PFSK-1 (cell line): Measurements from ENCODE around the gene TTC6.

ENCODE experiments used
- FOXP2 ChIP-seq: optimal IDR thresholded peaks from 2 replicates; pipeline ENCODE3; 2011; ENCODE audit warnings: borderline replicate concordance, control low read depth, inconsistent platforms; ENCODE audit not compliant: insufficient read depth; ENCODE audit errors: extremely low read length, extremely low read depth
- POLR2AphosphoS5 ChIP-seq: IDR thresholded peaks from 2 replicates; pipeline ENCODE4 v1.6.1; 2012; ENCODE audit warnings: low read depth, mild to moderate bottlenecking, control low read depth, low read length, moderate library complexity
- REST ChIP-seq, 2 experiments: IDR thresholded peaks; 2 replicates each; pipeline versions ENCODE4 v1.6.1 to v1.8.0; 2011 to 2012; ENCODE audit warnings: low read depth in 2 of 2, low read length in 2 of 2, control low read depth in 1 of 2, inconsistent platforms in 1 of 2, mild to moderate bottlenecking in 1 of 2, moderate library complexity in 1 of 2; ENCODE audit not compliant: insufficient read depth in 1 of 2
- SIN3A ChIP-seq: IDR thresholded peaks from 2 replicates; pipeline ENCODE4 v1.6.1; 2012; ENCODE audit warnings: mild to moderate bottlenecking, low read length, moderate library complexity, borderline replicate concordance; ENCODE audit not compliant: insufficient read depth
- TAF1 ChIP-seq: IDR thresholded peaks from 2 replicates; pipeline ENCODE4 v1.6.1; 2012; ENCODE audit warnings: low read length, control low read depth, borderline replicate concordance; ENCODE audit not compliant: insufficient read depth

The TTC6 gene

GRCh38 chr14:37599507-37600368 is 4.3 kb downstream of the TTC6 start:
- TF ChIP-seq REST (IDR thresholded peaks at IDR 0.05; ENCODE audit: insufficient read depth in 1 of 2, low read depth in 2 of 2, low read length in 2 of 2) (no peak), TAF1 (no peak), POLR2AphosphoS5 (no peak), FOXP2 (no peak), SIN3A (no peak)

DNA sequence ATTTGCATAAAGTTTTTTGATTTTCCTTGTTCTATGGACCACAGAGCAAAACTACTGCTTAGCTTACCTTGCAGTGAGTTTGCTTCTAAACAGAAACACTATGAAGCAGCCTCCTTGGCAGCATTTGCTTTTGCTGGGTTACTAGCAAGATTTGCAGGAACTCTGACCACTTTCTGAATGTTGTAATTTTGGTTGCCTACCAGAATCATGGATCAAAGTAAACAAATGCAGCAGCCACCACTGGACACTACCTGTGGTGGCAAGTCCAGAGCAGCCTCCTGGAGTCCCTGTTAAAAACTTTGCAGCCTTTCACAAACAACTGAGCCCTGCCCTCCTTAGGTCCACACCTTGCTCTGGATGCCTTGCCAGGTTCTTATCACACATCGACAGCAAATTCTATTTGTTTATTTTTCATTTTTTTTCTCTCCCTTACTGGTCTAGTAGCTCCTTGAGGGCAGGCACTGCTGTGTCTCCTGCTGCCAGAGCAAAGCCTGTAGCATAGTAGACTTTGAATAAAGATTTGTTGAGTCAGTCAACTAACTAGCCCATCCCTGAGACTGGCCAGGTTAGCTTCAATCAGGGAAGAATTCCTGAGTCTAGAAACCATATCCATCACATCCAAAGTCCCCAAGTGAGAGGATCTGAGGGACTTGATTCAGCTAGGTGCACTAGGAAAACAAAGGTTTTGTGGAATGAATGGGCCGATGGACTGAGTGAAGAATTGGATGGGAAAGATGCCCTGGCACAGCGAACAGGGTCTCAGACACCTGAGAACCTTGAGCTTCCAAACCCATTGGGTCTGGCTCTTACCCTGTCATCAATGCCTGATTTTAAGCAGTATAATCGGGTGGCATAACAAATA is 5.7 kb downstream of the TTC6 start:
- TF ChIP-seq REST (IDR thresholded peaks at IDR 0.05; ENCODE audit: insufficient read depth in 1 of 2, low read depth in 2 of 2, low read length in 2 of 2) (no peak), POLR2AphosphoS5 (no peak), TAF1 (no peak), FOXP2 (no peak), SIN3A (no peak)

DNA sequence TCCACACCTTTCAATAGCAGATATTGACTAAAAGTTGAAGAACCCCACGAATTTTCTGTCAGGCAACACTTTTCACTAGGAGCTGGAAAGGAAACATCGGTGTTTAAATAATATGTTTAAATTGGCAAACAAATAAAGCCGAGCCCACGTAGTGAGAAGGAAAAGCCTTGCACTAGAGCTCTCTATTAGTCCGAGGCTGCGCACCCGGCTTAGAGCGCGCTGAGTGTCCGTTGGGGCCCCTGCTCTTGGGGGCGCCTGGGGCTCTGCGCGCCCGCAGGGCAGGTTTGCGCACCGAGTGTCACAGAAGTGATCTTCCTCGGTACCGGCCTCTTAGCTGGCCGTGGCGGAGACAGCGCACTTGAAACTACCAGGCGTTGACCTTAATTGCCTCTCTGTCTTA is 6.4 kb downstream of the TTC6 start:
- no peak for TF ChIP-seq FOXP2
- no peak for TF ChIP-seq POLR2AphosphoS5
- TF ChIP-seq SIN3A: no peak
- TF ChIP-seq REST (IDR thresholded peaks at IDR 0.05; ENCODE audit: insufficient read depth in 1 of 2, low read depth in 2 of 2, low read length in 2 of 2): no peak
- TF ChIP-seq TAF1: no peak

DNA sequence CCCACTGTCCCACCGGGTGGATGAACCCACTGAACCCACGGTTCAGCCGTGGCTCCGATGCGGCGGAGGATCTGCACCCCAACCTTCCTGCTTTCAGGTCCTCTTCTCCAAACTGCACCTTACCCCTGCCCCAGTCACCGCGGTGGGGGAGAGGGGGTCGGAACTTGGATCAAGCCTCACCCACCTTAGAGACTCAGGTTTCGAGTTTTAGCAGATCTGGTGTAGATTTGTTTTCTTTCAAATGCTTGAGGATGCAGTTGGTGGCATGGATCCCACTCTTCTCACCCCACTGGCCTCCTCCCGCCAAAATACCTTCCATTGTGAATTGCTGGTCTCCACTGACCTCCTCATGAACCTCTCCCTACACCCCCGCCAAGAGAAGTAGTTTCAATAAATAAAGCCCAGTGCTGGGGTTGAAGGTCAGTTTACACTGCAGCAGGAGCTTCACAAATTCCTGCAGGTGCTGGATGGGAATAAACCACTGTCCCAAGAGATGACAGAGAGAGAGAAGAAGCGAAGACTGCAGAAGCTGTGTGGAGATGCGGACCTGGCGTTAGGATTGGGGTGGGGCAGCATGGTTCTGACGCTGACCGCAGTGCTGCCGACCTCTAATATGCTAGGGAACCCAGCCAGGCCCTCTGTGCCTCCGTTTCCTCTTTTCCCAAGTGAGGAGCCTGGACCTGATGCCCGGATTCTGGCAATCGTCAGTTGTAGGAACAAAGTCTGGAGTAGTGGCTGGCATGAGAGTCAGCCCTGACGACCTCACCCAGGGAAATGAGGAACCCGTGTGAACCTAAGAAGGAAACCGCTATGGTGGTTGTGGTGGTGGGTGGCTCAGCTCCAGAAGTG is 7.4 kb downstream of the TTC6 start:
- TF ChIP-seq SIN3A (no peak), TAF1 (no peak), REST (IDR thresholded peaks at IDR 0.05; ENCODE audit: insufficient read depth in 1 of 2, low read depth in 2 of 2, low read length in 2 of 2) (no peak), POLR2AphosphoS5 (no peak), FOXP2 (no peak)
